GM20431 (cell line): Measurements from ENCODE around the gene SLC41A1.

ENCODE experiments used
- in situ Hi-C: fragments of 300-500 bp; cut with MseI, MboI; formaldehyde crosslinking; loops from one replicate; pipeline ENCODE4 v1.15.0; 2020; ENCODE audit warnings: low sequenced_read_pairs; ENCODE audit not compliant: unreplicated experiment

SLC41A1 gene

DNA sequence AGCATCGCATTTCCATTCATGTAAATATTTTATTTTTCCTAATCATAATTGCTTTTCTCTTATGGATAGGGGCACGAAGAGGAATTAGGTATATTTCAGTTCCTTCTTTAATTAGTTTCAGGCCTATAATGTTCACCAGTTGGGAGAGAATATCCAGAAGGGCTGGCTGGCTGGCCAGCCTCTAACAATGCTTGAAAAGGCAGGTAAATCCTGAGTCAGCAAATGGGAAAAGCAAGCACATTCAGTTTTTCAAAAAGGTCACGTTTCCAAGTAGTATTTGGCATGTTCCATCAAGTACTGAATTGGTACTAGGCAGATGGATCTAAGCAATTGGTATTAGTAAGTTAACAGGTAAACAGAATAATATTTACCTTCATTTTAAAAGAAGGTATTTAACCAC is 45.8 kb downstream of the SLC41A1 start:
- in situ Hi-C loops = no loop called here

DNA sequence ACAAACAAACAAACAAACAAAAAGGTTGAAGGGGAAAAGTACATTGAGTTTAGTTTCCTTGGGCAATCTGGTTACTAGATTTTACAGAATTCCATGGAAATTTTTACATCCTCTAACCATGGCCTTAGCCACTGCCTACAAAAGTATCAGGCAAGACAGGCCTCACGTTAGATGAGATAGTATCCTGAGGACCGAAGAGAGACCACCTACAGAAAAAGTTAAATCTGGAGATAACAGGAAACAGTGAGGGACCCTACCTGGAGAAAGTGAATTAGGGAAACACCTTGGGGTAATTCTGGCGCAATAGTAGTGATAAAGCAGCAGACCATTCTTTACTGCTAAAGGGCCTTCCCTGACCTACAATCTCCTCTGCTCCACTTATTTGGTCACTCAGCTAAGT is 46.4 kb downstream of the SLC41A1 start:
- in situ Hi-C loops = no loop called here

DNA sequence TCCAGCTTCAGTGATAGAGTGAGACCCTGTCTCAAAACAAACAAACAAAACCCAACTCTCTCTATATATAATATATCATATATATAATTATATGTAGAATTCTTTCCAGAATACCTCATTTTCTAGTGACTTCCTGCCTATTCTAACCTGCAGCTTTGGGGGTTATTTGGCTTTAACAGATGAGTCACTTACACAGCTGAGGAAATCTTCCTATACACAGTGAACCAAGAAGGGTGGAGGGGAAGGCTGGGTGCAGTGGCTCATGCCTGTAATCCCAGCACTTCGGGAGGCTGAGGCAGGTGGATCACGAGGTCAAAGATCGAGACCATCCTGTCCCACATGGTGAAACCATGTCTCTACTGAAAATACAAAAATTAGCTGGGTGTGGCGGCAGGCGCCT is 47.0 kb downstream of the SLC41A1 start:
- in situ Hi-C loops = no loop called here

DNA sequence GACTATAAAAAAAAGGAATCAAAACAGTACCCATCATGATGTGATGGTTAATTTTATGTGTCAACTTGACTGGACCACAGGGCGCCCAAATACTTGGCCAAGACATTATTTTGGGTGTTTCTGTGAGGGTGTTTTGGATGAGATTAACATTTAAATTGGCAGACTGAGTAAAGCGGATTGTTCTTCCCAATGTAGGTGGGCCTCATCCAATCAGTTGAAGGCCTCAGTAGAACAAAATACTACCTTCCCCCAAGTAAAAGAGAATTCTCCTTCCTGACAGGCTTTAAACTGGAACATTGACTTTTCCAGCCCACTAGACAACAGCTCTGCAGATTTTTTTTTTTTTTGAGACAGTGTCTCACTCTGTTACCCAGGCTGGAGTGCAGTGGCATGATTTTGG is 48.4 kb downstream of the SLC41A1 start:
- in situ Hi-C loops = no loop called here

DNA sequence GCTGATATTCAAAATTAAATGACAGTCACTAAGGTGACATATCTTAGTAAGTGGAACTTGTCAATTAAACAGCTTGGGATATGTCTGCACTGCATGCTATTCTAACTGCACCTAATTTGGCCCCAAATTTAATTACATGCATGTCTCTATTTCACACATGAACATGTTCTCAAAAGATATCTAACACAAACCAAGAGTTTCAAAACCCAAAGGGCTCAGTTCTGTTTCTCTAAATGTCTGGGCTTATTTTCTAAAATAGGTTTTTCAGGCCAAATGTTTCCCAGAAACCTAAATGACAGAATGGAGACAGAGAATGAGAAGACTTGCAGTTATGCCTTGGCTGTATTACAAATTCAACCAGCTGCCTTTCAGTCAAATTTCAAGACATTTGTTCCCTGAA is 49.0 kb downstream of the SLC41A1 start:
- in situ Hi-C loops = no loop called here

DNA sequence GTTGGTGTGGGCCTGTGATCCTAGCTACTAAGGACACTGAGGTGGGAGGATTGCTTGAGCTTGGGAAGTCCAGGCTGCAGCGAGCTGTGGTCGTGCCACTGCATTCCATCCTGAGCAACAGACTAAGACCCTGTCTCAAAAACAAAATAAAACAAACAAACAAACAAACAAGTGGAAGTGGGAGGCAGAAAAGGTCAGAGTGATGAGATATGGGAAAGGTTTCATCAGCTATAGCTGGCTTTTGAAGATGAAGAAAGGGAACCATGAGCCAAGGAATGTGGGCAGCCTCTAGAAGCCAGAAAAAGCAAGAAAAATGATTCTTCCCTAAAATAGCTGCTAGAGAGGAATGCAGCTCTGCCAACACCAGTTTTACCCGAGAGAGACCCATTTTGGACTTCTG is 52.4 kb downstream of the SLC41A1 start:
- in situ Hi-C loops = no loop called here

DNA sequence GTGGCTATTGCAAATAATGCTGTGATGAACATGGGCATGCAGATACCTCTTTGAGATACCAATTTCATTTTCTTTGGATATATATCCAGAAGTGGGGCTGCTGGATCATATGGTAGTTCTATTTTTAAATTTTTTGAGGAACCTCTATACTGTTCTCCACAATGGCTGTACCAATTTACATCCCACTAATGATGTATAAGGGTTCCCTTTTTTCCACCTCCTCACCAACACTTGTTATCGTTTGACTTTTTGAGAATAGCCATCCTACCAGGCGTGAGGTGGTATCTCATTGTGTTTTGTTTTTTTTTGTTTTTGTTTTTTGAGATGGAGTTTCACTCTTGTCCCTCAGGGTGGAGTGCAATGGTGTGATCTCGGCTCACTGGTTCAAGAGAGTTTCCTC is 56.4 kb downstream of the SLC41A1 start:
- in situ Hi-C loops = no loop called here

DNA sequence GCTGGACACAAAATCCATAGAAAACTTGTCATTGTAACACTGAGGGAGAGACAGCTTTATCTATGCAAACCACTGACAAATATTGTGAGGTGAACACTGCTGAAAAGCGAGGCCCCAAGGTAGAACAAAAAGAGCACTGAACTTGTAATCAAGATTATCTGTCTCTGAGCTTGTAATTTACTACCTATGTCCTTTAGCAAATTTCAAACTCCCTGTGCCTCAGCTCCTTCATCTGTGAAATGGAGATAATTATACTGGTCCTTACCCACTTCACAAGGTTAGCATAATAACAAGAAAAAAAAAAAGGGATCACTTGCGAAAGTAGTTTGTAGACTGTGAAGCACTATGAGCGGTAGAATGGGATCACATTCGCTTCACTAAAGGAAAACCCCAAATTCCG is 58.1 kb downstream of the SLC41A1 start:
- in situ Hi-C loops = no loop called here

DNA sequence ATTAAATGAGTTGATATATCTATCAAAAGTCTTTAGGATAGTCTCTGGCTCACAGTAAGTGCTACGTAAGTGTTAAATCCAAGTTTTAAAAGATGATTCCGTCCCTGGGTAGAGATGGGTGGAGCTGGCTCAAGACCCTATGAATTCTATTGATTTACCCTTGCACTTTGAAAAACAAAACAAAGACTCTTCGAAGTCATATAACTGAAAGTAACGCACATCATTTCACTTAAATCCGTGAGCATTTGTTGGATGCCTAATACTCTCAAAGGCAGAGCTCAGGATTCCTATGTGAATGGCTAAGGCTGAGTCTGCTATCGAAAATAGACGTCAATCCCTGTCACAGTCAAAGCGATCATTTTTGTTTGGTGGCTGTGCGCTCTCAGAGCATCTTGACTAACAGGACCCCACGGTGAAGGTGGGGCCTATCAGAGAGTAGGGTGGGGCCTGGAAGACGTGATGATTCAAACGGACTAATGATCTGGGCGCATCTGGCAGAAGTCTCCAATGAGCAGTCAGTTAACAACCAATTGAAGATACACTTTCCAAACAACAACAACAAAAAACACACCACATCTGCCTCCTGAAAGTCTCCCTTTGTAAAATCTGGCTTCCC is 61.9 kb downstream of the SLC41A1 start:
- in situ Hi-C loops = no loop called here

DNA sequence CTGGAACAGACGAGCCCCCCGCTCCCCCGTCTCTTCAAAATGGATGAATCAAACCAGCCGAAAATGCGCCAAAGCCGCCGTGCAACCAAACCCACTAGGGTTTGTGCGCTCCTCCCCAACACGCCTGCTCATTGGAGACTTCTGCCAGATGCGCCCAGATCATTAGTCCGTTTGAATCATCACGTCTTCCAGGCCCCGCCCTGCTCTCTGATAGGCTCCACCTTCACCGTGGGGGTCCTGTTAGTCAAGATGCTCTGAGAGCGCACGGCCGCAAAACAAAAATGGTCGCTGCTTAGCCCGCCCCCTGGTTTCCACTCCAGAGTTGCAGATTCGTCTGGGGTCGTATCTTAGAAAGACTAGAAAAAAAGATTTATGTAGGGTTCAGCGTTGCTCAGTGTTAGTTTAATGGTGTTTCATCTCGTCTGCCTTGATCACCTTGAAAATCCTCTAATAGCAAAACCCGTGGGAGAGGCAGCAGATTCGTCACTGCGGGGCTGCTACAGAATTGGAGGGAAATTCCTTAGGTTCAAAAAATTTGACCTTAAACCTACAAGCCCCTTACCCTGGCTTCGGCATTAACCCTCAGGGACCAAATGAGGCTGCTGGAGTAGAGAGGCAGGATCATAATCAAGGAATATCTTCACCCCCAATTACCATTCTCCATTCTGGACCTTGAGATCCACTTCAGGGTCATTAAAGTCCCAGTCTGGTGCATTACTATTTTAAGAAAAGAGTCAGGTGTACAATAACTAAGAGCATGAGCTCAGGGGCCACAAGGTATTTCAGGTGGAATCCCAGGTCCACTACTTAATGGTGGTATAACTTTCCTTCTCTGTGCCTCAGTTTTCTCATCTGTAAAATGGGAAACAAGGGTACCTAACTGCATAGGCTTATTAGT is 62.6 kb downstream of the SLC41A1 start, which contains the start of gene NUCKS1:
Gene NUCKS1, minus strand, starts transcription at position 45 of the 898 bp plus-strand sequence. CDS start 209 bp downstream, outside the sequence.
- in situ Hi-C loops = no loop called here

DNA sequence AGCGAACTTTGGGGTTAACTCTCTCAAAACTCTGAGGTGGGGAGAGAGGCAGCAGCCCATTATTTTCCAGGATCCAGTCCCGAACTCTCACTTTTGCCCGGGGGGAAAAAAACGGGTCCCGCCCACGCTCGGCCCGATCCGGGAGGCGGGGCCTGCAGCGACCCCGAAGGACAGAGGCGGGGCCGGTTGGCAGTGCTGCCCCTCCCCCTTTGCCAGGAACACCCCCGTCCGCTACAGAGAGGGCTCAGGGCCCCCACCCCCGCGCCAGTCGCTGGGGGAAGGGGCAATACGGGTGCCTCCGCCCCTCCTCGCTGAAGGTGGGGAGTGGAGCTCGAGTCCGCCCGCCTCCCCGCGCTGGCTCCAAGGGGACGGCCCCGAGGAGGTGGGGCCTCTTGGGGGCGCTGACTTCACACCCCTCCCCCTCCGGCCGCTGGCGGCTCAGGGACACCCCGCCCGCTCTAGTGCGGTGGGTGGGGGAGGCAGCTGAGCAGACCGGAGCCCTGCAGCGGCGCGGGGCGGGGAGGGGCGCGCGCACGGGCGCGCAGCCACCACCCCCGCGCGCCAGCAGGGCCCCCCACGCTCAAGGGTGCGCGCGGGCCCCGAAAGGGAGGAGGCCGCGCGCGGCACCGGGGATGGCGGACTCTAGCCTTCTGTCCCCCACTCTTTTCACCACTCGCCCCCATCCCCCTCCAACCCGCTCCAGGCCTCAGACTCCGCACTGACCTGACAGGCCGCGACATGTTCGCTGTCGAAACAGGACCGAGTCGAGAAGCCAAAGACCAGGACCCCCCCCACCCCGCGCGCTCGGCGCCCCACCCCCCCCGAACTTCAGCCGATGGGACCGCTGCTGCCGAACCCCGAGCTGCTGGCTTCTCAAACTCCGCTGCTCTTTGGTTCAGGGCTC is 63.5 kb downstream of the SLC41A1 start:
- in situ Hi-C loops = no loop called here

DNA sequence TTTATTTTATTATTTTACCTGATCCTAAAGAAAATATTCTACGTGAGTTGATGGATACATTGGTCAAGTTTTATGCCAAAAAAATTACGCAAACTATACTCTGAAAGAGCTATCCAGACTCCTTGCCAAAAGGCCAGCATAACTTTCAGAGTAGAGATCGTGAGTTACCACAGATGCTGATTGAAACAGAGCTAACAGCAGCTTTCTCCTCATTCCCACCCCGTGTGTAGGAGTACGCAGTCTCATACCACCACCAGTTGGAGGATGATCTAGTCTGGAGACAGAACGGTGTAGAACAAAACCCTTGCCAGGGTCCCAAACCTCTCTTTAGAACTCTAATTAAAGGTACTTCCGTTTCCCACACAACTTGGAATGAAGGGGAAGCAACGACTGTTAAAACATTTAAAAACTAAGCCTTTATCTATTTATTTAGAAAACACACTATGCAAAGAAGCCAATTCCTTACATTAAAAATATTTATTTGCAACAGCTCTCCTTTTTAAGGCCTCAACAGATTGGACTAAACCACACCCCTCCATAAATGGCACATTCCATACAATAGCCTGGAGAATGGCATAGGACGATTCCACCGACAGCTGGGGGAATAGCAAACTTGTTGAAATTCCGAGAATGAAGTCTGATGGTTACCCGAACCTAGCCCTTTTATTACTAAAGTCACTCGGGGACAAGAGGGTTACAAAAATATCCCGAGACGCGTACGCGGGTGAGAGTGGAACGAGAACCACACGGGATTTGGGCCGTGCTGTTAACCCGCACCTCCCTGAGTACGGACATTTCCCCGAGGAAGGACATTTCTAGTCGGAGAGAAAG is 64.4 kb downstream of the SLC41A1 start:
- in situ Hi-C loops = no loop called here

DNA sequence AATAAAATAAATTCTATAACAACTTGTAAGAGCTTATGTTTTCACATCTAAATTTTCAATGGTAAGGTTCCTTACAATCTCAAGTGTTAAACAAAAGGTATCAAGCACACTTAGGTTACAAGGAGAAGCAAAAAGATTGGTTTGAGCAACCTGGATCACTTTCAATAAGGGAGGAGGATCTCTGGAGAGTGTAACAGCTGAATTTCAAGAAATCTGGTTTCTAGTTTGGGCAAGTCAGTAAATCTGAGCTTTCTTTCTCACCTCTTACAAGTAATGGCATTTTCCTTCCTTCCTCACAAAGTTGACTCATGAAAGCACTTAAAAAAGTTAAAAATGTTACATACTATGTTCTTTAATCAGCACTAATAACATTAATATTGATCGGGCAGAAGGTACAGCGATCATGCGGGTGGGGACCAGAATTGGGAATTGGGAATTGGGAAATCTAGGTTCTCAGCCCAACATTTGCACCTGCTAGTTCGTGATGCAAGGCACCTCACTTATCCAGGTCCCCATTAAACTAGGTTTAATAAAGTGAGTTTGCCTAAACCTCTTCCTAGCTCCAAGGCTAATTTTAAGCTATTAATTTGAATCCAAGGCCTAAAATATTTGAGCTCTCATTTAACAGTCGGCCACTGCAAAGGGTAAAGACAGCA is 66.1 kb downstream of the SLC41A1 start:
- in situ Hi-C loops = no loop called here

DNA sequence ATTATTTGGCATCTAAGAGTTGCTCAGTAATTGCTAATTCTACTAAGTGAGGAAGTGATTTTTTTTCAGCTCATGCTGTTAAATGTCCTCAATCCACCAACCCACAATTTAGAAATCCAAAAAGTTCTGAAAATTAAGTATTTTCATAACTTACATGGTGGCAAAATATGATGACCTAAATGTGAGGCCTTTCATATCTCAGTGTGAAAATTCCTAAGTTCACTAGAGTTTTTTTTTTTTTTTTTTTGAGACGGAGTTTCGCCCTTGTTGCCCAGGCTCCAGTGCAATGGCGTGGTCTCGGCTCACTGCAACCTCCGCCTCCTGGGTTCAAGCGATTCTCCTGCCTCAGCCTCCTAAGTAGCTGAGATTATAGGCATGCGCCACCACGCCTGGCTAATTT is 68.6 kb downstream of the SLC41A1 start:
- in situ Hi-C loops = no loop called here

DNA sequence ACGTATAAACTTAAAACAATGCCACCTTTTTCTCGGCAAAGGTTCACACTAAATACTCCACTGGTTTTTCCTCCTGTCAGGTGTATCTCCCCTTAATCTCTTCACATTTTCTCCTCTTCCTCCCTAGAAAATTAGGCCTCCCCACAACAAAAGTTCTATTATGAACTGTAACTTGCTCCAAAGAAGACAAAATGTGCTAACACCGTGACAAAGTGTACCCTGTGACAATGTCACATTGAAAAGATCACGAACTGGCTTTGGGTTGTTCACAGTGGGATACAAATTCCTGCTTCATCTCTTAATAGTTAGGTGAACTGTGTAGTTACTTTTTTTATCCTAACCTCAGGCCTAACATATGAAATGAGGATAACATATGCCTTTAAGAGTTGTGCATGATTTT is 69.0 kb downstream of the SLC41A1 start:
- in situ Hi-C loops = no loop called here

DNA sequence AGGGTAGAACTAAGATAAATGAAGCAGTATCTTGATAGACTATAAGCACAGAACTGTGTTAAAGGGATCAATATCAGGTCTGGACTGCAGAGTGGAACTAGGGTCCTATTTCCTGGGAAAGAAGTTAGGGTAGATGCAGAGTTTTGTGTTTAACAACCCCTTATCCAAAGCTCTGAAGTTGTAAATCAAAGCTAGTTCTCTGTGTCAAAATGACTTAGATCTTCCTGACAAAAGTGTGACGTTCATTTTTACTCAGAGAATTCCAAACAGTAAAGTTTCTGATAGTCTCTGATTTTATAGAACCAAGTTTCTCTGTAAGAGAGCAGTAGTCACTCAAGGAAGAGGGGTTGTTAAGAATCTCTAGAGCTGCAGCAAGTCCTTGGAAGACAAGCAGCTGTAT is 71.3 kb downstream of the SLC41A1 start:
- in situ Hi-C loops = no loop called here

DNA sequence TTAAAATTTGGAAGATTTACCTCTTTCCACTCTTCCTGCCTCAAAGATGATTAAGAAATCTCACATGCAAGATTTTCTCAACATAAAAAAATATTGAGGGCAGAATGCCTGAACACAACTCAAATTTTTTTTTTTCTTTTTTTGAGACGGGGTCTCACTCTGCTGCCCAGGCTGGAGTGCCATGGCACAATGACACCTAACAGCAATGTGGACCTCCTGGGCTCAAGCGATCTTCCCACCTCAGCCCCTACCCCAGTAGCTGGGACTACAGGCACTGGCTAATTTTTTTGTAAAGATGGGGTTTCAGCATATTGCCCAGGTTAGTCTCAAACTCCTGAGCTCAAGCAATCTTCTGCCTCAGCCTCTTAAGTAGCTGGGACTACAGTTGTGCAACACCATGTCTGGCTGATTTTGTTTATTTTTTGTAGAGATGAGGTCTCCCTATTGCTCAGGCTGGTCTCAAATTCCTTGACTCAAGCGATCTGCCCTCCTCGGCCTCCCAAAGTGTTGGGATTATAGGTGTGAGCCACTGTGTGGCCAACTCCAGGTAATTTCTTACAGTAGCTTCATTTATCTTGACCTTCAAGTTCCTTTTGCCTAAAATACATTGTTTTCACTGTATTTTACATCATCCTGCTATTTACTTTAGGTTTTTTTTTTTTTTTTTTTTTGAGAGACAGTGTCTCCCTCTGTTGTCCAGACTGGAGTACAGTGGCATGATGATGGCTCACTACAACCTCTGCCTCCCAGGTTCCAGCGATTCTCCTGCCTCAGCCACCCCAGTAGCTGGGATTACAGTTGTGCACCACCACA is 73.4 kb downstream of the SLC41A1 start:
- in situ Hi-C loops = no loop called here
